ENCODE data around the gene FMO4.
"Not testable (repeated sequence)": the region's sequence is repeated elsewhere in the genome, so short reads cannot be mapped to it uniquely, and the experiment has no call there.

Gene FMO4

GRCh38 chr1:171389171-171389570, 75.2 kb downstream of the FMO4 start:
- peak; percentile 64 for DNase-seq (ENCODE audit: low read depth)

DNA sequence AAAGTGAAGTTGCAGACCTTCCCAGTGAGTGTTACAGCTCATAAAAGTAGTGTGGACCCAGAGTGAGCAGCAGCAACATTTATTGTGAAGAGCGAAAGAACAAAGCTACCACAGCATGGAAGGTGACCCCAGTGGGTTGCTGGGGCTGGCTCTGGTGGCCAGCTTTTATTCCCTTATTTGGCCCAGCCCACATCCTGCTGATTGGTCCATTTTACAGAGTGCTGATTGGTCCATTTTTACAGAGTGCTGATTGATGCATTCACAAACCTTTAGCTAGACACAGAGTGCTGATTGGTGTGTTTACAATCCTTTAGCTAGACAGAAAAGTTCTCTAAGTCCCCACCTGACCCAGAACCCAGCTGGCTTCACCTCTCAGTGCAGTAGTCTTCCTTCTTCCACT, 76.8 kb downstream of the FMO4 start:
- not testable (repeated sequence) for DNase-seq (ENCODE audit: low read depth)
